Measurements from ENCODE around the gene RBFOX2.

RBFOX2 gene

GRCh38 chr22:35736166-35736565 is 292.5 kb downstream of the RBFOX2 start:
- DNase-seq (ENCODE audit: low read depth in 2 of 2), result no peak

- no peak for DNase-seq (ENCODE audit: low read depth in 2 of 2)
Observed at GRCh38 chr22:35735542-35735941, 293.1 kb downstream of the RBFOX2 start.

GRCh38 chr22:35734517-35734827 is 294.2 kb downstream of the RBFOX2 start:
- no peak for DNase-seq (ENCODE audit: low read depth in 2 of 2)

- DNase-seq (ENCODE audit: low read depth in 2 of 2), result no peak
Observed at GRCh38 chr22:35733791-35734516, 294.7 kb downstream of the RBFOX2 start.

- DNase-seq (ENCODE audit: low read depth in 2 of 2), result no peak
Observed at GRCh38 chr22:35733036-35733435, 295.6 kb downstream of the RBFOX2 start.

GRCh38 chr22:35732116-35732515 is 296.5 kb downstream of the RBFOX2 start:
- no peak for DNase-seq (ENCODE audit: low read depth in 2 of 2)

GRCh38 chr22:35731321-35731720 is 297.3 kb downstream of the RBFOX2 start:
- DNase-seq (ENCODE audit: low read depth in 2 of 2), result no peak

GRCh38 chr22:35729309-35729698 is 299.3 kb downstream of the RBFOX2 start:
- no peak for DNase-seq (ENCODE audit: low read depth in 2 of 2)

- no peak for DNase-seq (ENCODE audit: low read depth in 2 of 2)
Observed at GRCh38 chr22:35728639-35729308, 299.9 kb downstream of the RBFOX2 start.

GRCh38 chr22:35727436-35727835 is 301.2 kb downstream of the RBFOX2 start:
- no peak for DNase-seq (ENCODE audit: low read depth in 2 of 2)

GRCh38 chr22:35726933-35727332 is 301.7 kb downstream of the RBFOX2 start:
- DNase-seq (ENCODE audit: low read depth in 2 of 2), result no peak

- DNase-seq (ENCODE audit: low read depth in 2 of 2), result no peak
Observed at GRCh38 chr22:35726398-35726797, 302.2 kb downstream of the RBFOX2 start.

GRCh38 chr22:35725521-35725920 is 303.1 kb downstream of the RBFOX2 start:
- DNase-seq (ENCODE audit: low read depth in 2 of 2), result no peak

- no peak for DNase-seq (ENCODE audit: low read depth in 2 of 2)
Observed at GRCh38 chr22:35721960-35722359, 306.7 kb downstream of the RBFOX2 start.

- DNase-seq (ENCODE audit: low read depth in 2 of 2), result no peak
Observed at GRCh38 chr22:35719212-35719875, 309.3 kb downstream of the RBFOX2 start.

GRCh38 chr22:35717572-35717971 is 311.1 kb downstream of the RBFOX2 start, which contains the start of gene APOL5:
TSS of gene APOL5 (plus strand) at chr22:35717872. CDS start at chr22:35717872, 0 bp downstream.
- DNase-seq (ENCODE audit: low read depth in 2 of 2), result no peak

- no peak for DNase-seq (ENCODE audit: low read depth in 2 of 2)
Observed at GRCh38 chr22:35712672-35713071, 316.0 kb downstream of the RBFOX2 start.

GRCh38 chr22:35711336-35711735 is 317.3 kb downstream of the RBFOX2 start:
- no peak for DNase-seq (ENCODE audit: low read depth in 2 of 2)

- no peak for DNase-seq (ENCODE audit: low read depth in 2 of 2)
Observed at GRCh38 chr22:35708917-35709316, 319.7 kb downstream of the RBFOX2 start.

GRCh38 chr22:35708453-35708852 is 320.2 kb downstream of the RBFOX2 start:
- DNase-seq (ENCODE audit: low read depth in 2 of 2), result no peak

- no peak for DNase-seq (ENCODE audit: low read depth in 2 of 2)
Observed at GRCh38 chr22:35705141-35705540, 323.5 kb downstream of the RBFOX2 start.

GRCh38 chr22:35703861-35704584 is 324.6 kb downstream of the RBFOX2 start:
- DNase-seq (ENCODE audit: low read depth in 2 of 2), result no peak
